Fibroblast of lung (primary cell): ENCODE measurements around the gene REX1BD. TPM values are rescaled to one million over a fixed set of nuclear protein-coding genes. Genes with fewer than 3 reads are reported as not detected.
A peak's percentile ranks its signal among the peaks of the same experiment; 100 is the strongest.

Experiments
- DNase-seq, 2 donors: peaks; one replicate each; pipeline versions ENCODE4 v3.0.0 to v3.0.0-alpha.2; 2010; ENCODE audit warnings: low read depth in 2 of 2
- H2AFZ ChIP-seq: 2 replicates; pipeline ENCODE4 v1.5.1; 2012; ENCODE audit warnings: low read length, control low read depth, inconsistent platforms
- H3K27ac ChIP-seq: 2 replicates; pipeline ENCODE4 v1.5.1; 2011; ENCODE audit warnings: low read length, control low read depth; ENCODE audit not compliant: insufficient read depth
- H3K27me3 ChIP-seq: 2 replicates; pipeline ENCODE4 v1.5.1; 2011; ENCODE audit warnings: mild to moderate bottlenecking, low read length; ENCODE audit not compliant: control insufficient read depth, insufficient read depth
- H3K36me3 ChIP-seq: 2 replicates; pipeline ENCODE4 v1.5.1; 2011; ENCODE audit warnings: low read length; ENCODE audit not compliant: control insufficient read depth, insufficient read depth
- H3K4me1 ChIP-seq: 2 replicates; pipeline ENCODE4 v1.5.1; 2011; ENCODE audit warnings: low read length; ENCODE audit not compliant: control insufficient read depth, insufficient read depth; ENCODE audit errors: extremely low read depth
- H3K4me2 ChIP-seq: 2 replicates; pipeline ENCODE4 v1.5.1; 2011; ENCODE audit warnings: low read length, control low read depth; ENCODE audit not compliant: insufficient read depth; ENCODE audit errors: extremely low read depth
- H3K4me3 ChIP-seq, 4 experiments: fragments of 200-600 bp in 1 of 4; sonication (generic) in 1 of 4; replicated peaks in 1 of 4; 2 replicates each; pipeline ENCODE4 v1.5.1; 2011 to 2016; ENCODE audit warnings: low read length in 4 of 4, low read depth in 3 of 4, mild to moderate bottlenecking in 3 of 4, control low read depth in 2 of 4, inconsistent platforms in 1 of 4, mixed read lengths in 1 of 4; ENCODE audit not compliant: insufficient read depth in 1 of 4; ENCODE audit errors: control extremely low read depth in 1 of 4
- H3K79me2 ChIP-seq: 2 replicates; pipeline ENCODE4 v1.5.1; 2012; ENCODE audit warnings: mild to moderate bottlenecking, low read length, inconsistent platforms; ENCODE audit not compliant: control insufficient read depth, insufficient read depth
- H3K9ac ChIP-seq: 2 replicates; pipeline ENCODE4 v1.5.1; 2011; ENCODE audit warnings: mild to moderate bottlenecking, low read length, control low read depth; ENCODE audit not compliant: insufficient read depth
- H3K9me3 ChIP-seq: 2 replicates; pipeline ENCODE4 v1.5.1; 2012; ENCODE audit warnings: low read depth, low read length; ENCODE audit not compliant: control insufficient read depth, insufficient read depth
- H4K20me1 ChIP-seq: 2 replicates; pipeline ENCODE4 v1.5.1; 2011; ENCODE audit warnings: low read length; ENCODE audit not compliant: control insufficient read depth, insufficient read depth; ENCODE audit errors: extremely low read depth
- EZH2 ChIP-seq: IDR thresholded peaks from 2 replicates; pipeline ENCODE4 v1.5.1; 2012; ENCODE audit warnings: low read length, control low read depth, mild to moderate bottlenecking; ENCODE audit errors: missing control alignments
- polyA plus RNA-seq, 2 donors: library from polyadenylated mRNA; depleted of rRNA in 1 of 2; stranded (reverse) in 1 of 2; unstranded in 1 of 2; fragments of >200 nt; gene quantifications; 2 replicates each; pipeline ENCODE4 v1.2.1, GENCODE V29; 2011 to 2012; ENCODE audit warnings: missing spikeins in 1 of 2
- total RNA-seq: library from RNA; depleted of rRNA; stranded (reverse); fragments of >200 nt; gene quantifications from 2 replicates; pipeline ENCODE4 v1.2.1, GENCODE V29; 2014
- TF ChIP-seq, protein P1 (sequence below), 2 donors: IDR thresholded peaks in 1 of 2; conservative IDR thresholded peaks in 1 of 2; 1 replicate in 1 of 2; 2 replicates in 1 of 2; pipeline ENCODE4 v1.5.1; 2011 to 2012; ENCODE audit warnings: low read length in 2 of 2, control low read depth in 1 of 2, inconsistent platforms in 1 of 2, low read depth in 1 of 2, mild to moderate bottlenecking in 1 of 2

Gene REX1BD
- total and polyA plus RNA-seq, 2 donors (not counting 1 experiment from before 2014, with no cell fraction given) = 16.2 to 37.0 TPM

DNA sequence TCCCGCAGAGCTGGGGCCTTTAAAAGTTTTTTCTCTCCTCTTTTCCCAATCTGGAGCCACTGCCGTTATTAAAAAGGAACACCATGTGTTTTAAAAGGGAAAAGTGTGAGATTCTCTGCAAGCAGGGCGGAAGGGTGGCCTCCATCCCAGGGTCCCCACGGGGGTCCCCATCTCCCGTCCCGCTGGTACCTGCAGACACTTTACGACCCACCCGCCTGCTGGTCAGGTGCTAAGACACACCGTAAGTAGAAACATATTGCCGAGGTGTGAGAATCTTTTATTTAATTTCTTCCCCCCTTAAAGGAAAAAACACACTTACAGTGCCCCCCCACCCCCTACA lies 16.2 kb downstream of the REX1BD start:
- Histone ChIP-seq H4K20me1 (no peaks in the 10 kb centered on the region), H3K4me1 (no peaks in the 10 kb centered on the region), H3K79me2 (no peaks in the 10 kb centered on the region), H3K4me2 (no peak overlapping the region), H3K27me3 (peaks cover 50% of the 10 kb centered on the region), H3K4me3 (no peak overlapping the region), H3K9ac (no peak overlapping the region), H3K9me3 (no peaks in the 10 kb centered on the region), H3K36me3 (no peaks in the 10 kb centered on the region), H3K27ac (no peak overlapping the region), H2AFZ (no peak overlapping the region)
- DNase-seq = no peak
- no peak for TF ChIP-seq EZH2
- TF ChIP-seq, protein P1, sequence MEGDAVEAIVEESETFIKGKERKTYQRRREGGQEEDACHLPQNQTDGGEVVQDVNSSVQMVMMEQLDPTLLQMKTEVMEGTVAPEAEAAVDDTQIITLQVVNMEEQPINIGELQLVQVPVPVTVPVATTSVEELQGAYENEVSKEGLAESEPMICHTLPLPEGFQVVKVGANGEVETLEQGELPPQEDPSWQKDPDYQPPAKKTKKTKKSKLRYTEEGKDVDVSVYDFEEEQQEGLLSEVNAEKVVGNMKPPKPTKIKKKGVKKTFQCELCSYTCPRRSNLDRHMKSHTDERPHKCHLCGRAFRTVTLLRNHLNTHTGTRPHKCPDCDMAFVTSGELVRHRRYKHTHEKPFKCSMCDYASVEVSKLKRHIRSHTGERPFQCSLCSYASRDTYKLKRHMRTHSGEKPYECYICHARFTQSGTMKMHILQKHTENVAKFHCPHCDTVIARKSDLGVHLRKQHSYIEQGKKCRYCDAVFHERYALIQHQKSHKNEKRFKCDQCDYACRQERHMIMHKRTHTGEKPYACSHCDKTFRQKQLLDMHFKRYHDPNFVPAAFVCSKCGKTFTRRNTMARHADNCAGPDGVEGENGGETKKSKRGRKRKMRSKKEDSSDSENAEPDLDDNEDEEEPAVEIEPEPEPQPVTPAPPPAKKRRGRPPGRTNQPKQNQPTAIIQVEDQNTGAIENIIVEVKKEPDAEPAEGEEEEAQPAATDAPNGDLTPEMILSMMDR (conservative IDR thresholded peaks at IDR 0.05 in 1 of 2, IDR thresholded peaks at IDR 0.05 in 1 of 2; ENCODE audit: low read depth in 1 of 2, low read length in 2 of 2) = no peak

DNA sequence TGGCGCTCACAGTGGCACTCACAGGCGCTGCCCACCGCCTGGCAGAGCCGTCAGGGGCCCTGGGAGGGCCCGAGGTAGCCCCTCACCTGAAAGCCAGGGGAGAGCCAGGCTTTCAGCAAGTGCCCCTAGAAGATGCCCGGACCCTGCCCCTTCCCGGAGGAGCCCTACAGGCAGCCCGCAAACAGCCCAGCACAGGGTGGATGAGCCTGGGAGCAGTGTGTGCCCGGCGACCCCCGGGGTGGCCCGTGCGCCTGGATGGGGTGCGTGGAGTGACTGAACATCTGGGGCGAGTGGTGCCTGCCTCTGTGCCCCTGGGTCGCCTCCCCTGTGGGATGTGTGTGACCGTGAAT lies 16.6 kb downstream of the REX1BD start:
- Histone ChIP-seq H3K27me3 (peaks cover 54% of the 10 kb centered on the region), H3K4me2 (no peak overlapping the region), H3K4me1 (no peaks in the 10 kb centered on the region), H3K9ac (no peak overlapping the region), H3K27ac (no peak overlapping the region), H2AFZ (no peak overlapping the region), H3K36me3 (no peaks in the 10 kb centered on the region), H3K79me2 (no peaks in the 10 kb centered on the region), H4K20me1 (no peaks in the 10 kb centered on the region), H3K4me3 (no peak overlapping the region), H3K9me3 (no peaks in the 10 kb centered on the region)
- TF ChIP-seq EZH2 = no peak
- no peak for DNase-seq

DNA sequence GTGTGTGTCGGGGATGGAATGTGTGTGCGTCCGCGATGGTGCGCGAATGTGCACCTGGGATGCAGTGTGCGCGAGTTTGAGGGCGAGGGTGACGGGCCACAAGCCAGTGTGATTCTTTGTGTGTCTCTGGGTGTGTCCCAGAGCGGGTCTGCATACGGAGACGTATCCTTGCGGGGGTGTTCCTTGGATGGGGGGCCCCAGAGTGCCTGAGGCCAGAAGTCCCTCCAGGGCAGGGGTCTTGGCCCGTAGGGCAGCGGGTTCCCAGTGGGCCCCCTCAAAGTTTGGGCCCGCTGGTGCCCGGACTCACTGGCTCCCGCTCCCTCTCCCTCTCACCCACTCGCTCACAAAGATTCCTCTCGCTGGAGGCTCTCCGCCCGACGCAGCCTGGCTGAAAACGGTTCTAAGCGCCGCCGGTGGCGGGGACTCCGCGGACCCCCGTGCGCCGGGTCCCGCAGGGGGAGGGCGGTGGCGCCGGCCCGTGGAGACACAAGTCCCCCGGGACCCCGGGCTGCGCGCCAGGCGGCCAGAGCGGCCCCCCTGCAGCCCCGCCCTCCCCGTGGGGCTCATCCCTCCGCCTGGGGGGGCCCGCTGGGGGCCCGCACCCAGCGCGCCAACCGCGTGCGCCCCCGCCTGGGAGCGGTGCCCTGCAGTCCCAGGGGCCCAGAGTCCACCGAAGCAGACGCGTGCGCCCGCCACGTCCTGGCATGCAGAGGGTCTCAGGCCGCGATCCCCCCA lies 17.1 kb downstream of the REX1BD start:
- Histone ChIP-seq H3K4me3 (no peak overlapping the region), H3K27ac (no peak overlapping the region), H3K9me3 (no peaks in the 10 kb centered on the region), H3K79me2 (no peaks in the 10 kb centered on the region), H3K4me2 (no peak overlapping the region), H2AFZ (no peak overlapping the region), H4K20me1 (no peaks in the 10 kb centered on the region), H3K36me3 (no peaks in the 10 kb centered on the region), H3K9ac (no peak overlapping the region), H3K27me3 (peaks cover 57% of the 10 kb centered on the region), H3K4me1 (no peaks in the 10 kb centered on the region)
- DNase-seq = no peak
- TF ChIP-seq, protein P1 (conservative IDR thresholded peaks at IDR 0.05 in 1 of 2, IDR thresholded peaks at IDR 0.05 in 1 of 2; ENCODE audit: low read depth in 1 of 2, low read length in 2 of 2) = no peak
- TF ChIP-seq EZH2 = peak; percentile 89
